Amygdala (tissue), 56 donors: Measurements from ENCODE around the gene ZBTB7A.

Experiments
- DNase-seq, 56 donors: peaks; one replicate each; lab custom pipeline; 2025; lab: John Stamatoyannopoulos, UW

The ZBTB7A gene

DNA sequence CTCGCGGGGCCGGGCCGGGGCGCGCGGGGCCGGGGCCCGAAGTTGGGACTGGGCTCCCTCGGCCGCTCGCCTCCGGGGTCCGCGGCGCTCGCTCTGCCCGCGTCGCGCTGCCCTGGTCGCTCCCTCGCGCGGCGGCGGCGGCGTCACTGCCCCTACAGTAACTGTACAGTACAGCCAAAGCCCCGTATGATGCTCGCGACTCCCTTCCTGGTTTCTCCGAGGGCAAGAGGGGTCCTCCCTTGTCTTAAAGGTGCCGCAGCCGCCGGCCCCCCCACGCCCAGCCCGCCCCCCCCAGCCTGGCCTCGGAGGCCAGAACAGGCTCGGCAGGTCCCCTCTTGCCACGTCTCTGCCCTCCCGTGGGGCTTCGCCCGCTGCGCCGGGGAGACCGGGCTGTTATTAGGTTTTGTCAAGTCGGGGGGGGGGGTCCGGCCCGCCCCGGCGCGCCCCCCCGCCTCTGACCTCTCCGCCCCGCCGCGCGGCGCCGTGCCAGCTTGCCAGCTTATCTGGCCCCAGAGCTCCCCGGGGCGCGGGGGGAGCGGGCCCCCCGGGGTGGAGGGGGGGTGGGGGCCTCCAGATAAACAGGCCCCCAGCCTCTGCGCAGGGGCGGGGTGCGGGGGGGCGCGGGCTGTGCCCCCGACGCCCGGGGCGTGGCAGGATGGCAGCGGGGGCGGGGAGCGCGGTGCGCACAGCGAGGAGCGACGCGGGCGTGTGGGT, at the start of gene ZBTB7A:
Gene ZBTB7A, minus strand, starts transcription at position 218 of the 714 bp plus-strand sequence. CDS start 11,667 bp downstream, outside the sequence.
- DNase-seq = peak in 51 of 56 donors; percentile 16 to 81 (median 59)

DNA sequence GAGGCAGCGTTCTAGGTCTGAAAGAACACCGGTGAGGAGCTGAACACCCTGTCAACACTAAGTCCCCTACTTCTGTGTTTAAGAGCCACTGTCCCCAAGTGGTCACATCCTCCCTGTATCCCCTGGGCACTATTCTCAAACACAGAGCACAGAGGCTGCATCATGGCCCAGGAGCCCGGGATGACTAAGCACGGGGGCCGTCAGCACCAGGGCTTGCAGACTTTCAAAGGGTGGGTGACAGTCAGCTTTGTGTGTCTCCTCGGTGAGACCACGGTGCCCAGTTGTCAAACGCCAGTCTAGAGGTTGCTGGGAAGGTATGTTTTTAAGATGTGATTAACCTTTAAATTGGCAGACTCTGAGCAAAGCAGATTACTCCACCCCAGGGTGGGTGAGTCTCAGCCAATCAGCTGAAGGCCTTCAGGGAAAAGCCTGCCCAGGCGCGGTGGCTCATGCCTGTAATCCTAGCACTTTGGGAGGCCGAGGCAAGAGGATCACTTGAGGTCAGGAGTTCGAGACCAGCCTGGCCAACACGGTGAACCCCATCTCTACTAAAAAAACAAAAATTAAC, 49.2 kb upstream of the ZBTB7A start:
- no peak for DNase-seq

DNA sequence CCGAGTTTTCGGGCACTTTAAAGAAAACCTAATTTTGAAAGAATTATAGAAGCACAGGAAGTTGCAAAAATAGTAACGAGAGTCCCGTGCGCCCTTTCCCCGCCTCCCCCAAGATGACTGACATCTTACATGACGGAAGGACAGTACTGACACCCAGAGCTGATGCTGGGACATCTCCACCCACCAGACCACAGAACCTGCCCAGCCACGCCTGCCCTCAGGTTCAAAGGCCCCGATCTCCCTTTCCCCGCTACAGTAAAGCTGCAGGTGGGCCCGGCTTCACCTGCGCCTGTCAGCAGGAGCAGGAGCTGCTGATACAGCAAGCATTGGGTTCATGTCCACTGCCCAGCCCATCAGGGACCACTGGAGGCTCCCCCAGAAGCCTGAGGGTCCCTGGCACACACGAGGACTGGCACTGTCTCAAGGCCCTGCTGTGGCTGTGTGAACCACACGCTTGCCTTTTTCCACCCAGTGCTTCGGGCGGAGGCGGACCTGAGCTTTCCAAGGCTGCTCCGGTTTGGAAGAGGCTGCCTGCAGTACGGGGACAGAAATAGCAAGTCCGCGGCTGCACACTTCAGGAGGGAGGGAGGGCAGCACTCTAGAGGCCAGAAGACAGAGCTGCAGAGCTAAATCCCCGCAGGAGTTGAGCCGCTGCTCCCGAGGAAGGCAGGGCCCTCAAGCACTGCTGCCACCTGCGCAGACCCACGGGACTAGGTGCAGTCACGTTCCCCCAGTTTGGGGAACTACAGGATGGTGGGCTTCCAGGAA, 48.5 kb upstream of the ZBTB7A start:
- DNase-seq = peak in 14 of 56 donors; percentile 6 to 55 (median 28)

DNA sequence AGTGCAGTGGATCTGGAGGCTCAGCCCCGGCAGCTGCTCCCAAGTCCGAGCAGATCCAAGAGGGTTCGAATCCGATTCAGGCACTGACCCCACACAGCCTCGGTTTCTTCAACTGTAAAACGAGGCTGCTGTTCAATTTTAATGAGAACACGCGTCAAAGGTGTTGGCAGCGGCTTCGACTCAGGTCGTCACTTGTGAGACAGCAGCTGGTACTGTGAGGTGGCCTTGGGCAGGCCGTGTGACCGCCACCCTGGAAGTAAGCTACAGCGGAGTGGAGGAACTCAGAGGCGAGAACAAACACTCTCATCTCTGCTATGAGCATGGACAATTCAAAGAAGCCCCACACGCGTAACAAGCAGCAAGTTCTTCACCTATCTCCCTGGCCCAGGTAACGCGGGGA, 47.5 kb upstream of the ZBTB7A start:
- DNase-seq = no peak

DNA sequence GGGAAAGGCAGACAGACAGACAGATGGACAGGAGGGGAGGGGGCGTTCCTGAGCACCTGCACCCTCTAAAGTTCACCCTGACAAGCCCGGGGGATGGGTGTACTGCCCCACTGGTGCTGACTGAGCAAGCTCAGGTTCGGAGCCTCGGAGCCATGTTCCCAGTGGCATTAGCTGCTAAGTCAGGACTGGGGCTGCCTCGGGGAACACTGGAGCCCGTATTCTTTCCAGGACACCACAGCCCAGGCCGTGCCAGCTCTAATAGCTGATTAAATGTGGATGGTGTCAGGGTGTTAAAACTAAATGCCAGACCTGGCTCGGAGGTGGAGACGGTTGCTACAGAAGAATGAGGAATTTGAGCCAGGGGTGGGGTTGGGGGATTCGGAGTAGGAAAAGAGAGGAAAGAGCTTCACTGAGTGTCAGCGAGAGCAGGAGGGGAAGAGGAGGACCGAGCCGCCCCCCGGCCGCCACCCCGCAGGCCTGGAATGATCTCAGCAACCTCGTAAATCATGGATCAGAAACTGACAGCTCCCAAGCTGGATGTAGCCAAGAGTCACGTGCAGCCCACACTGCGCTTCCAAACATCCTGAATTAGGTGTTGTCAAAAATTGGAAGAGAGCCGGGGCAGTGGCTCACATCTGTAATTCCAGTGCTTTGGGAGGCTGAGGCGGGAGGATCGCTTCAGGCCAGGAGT, 46.8 kb upstream of the ZBTB7A start:
- no peak for DNase-seq

DNA sequence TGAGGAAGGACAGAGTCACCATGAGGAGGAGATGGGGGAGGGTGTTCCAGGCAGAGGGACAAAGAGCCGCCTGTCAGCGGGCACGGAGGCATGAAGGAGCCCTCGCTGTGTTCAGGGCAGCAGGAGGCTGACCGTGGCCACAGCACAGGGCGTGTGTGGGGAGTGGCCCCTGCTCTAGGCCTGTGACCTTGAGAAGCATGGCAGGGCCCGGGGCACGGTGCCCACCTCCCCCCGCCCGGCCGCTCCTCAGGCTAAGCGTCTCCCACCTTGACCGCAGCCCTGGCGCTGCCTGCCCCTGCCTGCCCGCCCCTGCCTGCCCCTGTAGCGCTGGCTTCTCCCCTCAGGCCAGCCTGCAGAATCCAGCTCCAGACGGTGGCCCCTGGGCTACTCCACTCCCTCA, 45.7 kb upstream of the ZBTB7A start:
- DNase-seq = no peak

DNA sequence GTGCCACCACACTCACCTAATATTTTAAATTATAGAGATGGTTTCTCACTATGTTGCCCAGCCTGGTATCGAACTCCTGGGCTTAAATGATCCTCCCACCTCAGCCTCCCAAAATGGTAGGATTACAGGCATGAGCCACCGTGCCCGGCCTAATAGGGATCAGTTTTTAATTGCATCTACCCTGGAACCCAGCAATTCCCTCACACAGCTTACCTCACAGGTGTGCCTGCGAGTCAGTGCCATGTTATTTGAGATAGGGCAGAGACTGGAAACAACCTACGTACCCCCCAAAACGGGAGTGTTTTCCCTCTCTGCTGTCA, 42.9 kb upstream of the ZBTB7A start:
- no peak for DNase-seq

DNA sequence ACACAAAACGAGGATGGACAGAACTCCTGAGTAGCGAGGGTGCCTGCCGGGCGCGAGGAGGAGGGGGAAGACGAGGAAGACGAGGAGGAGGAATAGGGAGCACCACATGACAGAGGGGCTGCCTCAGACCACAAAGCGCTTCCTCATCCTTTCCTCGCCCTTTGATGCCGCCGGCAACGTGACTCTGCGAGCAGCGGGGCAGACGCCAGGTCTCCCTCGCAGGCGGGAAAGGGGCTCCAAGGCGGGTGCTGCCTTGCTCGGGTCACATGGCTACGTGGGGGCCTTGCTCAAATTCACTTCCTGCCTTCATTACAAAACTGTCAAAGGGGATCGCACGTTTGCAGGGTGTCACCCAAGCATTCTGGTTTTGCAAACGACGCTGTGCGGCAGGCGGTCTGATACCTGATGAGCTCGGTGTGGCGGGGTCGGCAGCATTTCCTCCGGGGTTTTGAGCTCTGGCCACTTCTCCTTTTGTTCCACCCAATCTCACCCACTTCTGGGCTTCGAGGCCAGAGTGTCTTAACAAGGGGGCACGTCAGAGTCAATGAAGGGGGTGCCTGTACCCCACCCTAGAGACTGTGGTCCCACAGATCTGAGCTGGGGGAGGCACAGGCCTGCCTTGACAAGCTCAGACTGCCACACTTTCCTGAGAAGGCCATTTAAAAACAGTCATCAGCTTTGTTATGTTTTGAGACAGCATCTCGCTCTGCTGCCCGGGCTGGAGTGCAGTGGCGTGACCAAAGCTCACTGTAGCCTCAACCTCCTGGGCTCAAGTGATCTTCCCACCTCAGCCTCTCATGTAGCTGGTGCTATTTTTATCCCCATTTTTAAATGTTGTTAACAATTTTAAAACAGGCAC, 42.3 kb upstream of the ZBTB7A start:
- no peak for DNase-seq

DNA sequence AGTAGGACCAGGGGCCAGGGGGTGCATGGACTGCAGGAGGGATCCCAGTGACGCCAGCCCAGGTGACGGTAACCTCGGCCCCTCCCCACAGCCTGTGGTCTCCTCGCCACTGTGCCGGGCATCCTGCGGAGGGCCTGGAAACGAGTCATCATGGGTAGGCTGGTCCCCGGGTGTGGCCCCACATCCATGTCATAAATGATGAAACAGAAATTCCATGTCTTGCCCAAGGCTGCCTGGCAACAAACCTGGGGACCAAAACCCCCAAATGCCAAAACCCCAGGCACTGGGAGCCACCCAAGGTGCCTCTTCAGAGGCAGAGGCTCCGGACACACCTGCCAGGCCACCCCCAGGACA, 36.4 kb upstream of the ZBTB7A start:
- DNase-seq = no peak

DNA sequence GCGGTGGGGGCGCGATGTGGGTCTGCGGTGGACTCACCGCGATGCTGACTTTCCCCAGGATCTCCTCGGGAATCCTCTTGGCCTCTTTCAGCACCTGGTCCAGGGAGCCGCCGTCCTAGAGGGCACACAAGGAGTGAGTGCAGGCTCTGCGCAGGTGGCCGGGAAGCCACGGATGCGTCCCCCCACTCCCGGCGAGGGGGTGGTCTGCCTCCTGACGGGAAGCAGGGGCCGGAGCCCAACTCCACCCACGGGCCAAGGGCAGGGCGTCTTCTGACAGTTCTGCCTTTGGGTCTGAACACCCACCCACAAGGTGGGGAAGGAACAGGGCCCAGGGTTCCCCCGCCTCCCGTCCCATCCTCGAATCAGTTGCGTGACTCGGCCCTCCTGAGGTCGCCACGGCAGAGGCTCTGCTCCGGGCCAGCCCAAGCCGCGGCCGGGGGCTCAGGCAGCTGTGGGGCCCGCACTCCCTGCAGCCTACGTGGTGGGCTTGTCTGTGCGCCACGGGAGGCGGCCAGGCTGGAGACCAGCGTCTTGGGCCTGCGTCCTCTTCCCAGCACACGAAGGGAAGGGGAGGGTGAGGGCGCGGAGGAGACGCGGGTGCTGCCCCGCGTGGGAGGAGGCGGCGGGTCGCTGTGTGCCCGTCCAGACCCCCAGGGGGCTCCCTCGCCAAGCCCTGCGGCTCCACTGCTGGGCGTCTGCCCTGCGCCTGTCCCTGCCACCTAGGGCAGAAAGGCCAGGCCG, 35.8 kb upstream of the ZBTB7A start:
- DNase-seq = no peak

DNA sequence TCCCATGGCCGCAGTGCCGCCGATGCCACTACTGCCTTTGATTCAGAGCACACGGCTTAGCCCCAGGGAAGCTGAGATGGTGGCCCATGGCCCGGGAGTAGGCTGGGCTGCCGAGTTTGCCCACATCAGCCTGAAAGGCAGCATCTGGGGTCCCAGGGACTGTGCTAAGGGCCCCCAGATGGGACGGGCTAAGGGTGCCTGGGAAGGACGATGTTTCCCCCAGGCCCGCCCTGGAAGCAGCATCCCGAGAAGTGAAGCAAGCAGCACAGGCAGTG, 34.7 kb upstream of the ZBTB7A start:
- DNase-seq = no peak

DNA sequence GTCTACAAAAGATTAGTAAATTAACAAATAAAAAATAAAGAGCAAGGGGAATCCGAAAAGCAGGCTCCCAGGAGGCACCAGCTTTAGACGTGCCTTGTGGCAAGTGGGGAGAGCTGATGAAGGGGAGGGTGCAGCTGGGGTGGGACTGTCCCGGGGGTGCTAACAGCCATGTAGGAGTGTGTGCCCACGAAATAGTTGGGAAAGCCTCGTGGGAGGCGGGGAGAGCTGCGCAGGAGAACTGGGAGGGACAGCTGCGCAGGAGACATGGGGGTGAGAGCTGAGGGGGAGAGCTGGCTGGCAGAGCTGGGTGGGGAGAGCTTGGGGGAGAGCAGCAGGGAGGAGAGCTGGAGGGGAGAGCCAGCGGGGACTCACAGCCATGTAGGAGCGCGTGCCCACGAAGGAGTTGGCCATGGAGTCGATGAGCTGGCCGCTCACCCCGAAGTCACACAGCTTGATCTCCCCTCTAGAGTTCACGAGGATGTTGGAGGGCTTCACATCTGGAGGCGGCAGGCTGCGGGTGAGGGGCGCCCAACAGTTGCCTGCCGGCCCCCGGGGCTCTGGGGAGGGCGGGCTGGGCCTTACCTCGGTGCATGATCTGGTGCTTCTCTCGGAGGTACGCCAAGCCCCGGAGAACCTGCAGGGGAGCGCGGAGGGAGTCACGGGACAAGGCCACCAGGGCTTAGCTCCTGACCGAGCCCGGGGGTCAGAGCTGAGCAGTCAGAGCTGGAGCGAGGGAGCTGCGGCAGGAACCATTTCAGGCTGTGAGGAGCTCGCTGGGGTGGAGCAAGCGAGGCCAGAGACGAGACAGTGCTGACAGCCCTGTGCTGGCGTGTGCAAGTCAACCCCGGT, 34.2 kb upstream of the ZBTB7A start:
- DNase-seq = no peak

DNA sequence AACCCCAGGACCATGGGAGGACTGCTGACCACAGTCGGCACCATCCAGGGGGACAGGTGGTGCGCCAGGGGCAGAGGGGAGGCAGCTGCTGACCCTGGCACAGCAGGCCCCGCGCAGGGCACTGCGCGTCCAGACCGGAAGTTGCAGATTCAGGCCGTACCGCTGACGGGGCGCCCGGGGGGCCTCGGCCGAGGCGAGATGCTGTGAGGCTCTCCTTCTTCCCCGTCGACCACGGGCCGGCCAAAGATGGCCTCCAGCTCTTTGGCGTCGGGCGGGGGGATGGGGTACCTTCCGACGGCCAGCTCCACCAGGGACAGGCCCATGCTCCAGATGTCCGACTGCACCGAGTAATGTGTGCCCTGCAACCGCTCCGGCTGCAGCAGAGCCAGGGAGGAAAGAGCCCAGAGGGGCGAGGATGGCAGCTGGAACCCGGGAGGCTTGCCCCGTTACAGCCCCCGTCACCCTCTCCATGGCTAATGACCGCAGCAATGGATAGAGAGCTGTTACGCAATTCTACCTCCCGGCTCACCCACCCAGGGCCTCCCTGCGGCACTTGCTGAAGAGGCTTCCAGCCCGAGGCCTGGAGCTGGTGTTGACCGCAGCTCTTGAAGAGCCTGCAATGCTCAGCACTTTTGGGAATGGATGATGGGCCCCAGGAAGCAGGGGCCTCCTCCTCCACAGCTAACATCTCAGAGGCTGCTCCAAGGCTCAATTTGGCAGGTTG, 32.5 kb upstream of the ZBTB7A start:
- DNase-seq = no peak

DNA sequence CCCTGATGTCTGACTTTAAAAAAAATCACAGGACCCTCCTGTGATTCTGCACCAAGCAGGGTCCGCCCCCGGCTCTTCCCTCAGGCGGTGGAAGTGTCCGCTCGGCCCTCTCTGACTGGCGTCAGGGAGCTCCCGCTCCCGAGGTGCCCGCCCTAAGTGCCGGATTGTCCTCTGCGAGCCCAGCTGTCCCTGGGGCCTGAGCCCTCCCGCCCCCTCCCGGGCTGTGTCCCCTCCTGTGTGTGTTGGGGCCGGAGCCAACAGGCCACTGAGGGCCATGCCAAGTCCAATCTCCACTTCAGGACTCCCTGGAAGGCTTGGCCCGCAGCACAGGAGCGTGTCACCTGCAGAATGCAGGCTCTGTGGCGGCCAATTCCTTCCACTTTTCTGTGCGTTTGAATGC, 31.8 kb upstream of the ZBTB7A start:
- peak in 33 of 56 donors; percentile 3 to 69 (median 39) for DNase-seq

DNA sequence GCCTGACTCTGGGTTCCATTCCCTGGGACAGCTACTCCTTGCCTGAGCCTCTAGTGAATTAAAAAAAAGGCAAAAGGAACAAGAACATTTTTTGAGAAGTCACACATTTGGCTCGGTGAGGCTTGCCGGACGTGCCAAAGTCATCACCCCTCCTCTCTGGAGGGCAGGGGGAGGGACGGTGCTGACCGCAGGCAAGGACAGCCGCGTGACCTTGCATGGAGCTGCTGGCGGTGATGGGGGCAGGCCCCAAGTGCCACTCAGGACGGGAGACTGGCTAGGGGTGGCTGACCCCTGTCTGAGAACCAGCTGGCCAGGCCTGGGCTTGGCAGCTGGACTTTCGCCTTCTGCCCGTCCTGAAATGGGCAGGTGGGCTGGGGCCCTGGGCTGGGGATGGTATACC, 30.8 kb upstream of the ZBTB7A start:
- peak in 2 of 56 donors; percentile 13 to 22 for DNase-seq

DNA sequence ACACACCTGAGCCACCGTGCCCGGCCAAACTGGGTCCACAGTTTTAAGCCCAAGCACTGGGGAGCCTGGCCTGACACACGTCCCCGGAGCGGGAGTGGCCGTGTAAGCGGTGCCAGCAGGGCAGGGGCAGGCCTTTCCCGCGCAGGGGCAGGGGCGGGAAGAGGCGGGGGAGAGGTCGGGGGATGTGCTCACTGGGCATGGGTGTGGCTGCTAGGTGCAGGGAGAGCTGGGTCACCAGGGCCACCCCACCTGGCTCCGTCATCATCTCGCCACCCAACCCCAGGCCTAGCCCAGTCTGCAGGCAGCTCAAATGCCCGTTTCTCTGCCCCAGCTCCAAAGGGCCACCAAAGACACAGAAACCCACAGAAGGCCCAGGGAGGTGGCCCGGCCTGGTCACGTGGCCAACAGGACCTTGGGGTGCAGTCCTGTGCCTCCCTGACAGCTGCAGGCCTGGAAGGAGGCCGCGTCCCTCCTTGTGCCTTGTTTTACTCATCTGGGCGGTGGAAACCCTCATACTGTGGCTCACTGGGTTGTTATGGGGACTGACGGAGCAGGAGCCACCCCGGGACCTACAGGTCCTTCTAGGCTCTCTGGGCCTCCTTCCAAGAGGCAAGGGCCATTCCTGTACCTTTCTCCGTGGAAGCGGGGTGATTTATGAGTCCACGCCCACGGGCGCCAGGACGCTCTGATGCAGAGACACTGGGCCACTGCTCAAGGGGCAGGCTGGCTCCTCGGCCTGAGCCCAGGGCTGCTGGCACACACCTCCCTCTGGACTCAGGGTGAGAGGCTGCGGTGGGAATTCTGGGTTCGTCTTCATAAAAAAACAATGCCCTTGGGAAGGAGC, 29.6 kb upstream of the ZBTB7A start:
- no peak for DNase-seq

DNA sequence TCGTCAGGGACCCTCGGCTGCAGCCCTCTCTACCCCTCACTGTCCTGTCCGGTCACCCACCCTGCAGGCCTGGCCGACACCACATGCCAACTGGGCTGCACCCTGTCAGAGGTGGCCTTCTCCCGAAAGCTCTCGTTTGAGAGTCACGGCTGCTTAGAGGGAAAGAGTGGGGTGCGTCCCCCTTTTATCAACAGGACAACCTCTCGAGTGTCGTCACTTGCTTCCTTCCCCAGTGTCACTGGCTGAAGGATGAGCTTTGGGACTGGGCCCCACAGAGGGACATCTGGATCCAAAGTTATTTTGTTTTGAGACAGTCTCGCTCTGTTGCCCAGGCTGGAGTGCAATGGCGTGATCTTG, 28.8 kb upstream of the ZBTB7A start:
- DNase-seq = no peak
